Measurements from ENCODE around the gene SLC12A7.
"Not testable (repeated sequence)": the region's sequence is repeated elsewhere in the genome, so short reads cannot be mapped to it uniquely, and the experiment has no call there.

Gene SLC12A7

DNA sequence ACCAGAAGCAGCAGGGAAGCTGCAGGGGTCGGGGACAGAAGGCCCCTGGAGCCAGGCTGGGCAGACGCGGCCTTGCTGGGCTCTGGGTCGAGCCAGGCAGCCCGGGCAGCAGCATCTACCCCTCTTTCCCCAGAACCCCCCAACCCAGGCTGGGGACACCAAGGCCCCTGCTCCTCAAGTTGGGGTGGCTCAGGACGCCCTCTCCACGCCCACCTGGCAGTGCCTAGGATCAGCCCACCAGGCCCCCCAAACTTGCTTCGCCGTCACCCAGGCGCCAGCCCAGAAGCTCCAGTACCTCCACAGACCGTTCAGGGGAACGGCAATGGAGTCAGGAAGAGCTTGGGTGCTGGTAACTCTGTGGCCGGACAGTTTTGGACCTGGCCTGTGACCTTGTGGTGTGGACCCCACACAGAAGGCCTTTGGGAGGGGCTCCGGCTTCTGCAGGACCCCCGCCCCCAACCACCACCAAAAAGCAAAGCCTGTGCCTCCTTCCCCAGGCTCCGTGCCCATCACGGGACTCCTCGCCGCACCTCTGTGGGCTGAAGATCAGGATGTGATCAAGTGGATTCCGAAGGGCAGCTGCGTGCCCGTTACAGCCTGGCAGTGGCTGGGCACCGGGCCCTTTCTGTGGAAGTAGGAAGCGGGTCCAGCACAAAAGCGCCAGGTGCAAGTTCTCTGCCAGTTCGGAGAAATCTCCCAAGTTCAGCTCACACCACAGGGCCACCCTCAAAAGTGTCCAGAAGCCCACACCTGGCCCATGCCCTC lies 2.1 kb downstream of the SLC12A7 start:
- DNase-seq (ENCODE audit: low read depth in 2 of 2): no peak

- DNase-seq (ENCODE audit: low read depth in 2 of 2): no peak
Measured at GRCh38 chr5:1108865-1109174, 3.0 kb downstream of the SLC12A7 start.

- DNase-seq (ENCODE audit: low read depth in 2 of 2): no peak
Measured at GRCh38 chr5:1108023-1108864, 3.6 kb downstream of the SLC12A7 start.

DNA sequence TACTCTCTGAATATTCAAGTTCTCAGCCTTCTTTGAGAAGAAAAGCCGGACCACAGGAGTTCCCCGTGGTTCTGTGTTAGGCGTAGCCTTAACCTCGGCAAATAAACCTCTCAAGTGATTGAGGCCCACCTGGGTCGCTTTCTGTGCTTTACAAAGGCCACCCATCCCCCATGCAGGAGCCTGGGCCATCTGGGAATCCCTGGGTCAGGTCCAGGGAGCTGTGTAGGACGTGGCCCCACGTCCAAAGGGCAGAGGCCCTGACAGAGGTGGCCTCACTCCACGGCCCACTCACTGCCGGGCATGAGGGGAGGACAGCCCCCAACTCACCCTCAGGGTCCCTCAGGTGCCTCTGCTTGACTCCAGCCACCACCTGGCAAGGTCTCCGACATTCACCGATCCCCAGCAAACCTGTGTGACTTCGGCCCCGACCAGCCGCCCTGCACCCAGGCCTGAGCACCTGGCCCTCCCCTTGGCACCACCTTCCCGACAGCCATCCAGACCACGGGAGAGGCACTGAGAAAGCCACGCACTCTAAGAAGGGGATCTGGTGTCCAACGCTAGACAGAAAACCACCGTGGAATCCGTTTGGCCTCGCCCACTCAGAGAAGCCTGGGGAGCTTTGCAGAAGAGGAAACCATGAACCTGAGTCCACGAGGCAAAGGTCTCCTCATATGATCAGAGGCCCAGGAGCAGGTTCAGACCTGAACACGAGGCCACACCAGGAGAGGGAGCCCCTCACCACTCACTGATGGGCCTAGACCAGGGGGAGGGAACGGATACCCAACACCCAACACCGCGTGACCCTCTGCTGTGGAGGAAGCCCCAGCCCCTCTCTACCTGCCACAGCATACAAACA lies 4.5 kb downstream of the SLC12A7 start:
- DNase-seq (ENCODE audit: low read depth in 2 of 2): no peak

GRCh38 chr5:1106385-1107166 lies 5.3 kb downstream of the SLC12A7 start:
- DNase-seq (ENCODE audit: low read depth in 2 of 2): no peak

GRCh38 chr5:1105350-1106265 lies 6.3 kb downstream of the SLC12A7 start:
- no peak for DNase-seq (ENCODE audit: low read depth in 2 of 2)

DNA sequence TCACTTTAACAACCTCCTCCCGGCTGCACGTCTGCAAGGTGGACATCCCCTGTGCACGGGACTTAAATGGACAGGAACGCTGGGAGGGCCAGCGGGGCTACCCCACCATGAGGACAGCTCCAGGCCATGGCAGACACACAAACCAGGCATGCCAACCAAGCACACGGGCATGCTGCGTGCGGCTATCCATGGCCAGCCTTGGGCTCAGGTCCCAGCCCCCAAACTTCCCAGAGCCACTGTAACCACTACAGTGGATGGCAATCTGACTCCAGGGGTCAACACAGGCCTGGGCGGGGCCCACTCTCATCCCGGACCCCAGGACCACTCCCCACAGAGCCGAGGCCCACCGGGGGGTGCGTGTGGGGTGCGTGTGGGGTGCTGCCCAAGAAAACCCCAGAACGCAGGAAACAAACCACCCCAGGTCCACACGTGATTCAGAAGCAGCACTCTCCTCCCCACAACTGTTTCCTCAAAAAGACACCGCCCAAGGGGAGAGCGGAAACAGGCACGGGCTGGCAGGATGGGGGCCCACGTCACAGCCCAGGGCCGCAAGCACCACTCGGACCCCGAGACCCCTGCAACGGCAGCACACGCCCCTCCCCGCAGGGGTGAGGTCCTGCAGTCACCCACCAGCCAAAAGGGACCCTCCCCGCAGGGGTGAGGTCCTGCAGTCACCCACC lies 7.4 kb downstream of the SLC12A7 start:
- DNase-seq (ENCODE audit: low read depth in 2 of 2): no peak

- no peak for DNase-seq (ENCODE audit: low read depth in 2 of 2)
Measured at GRCh38 chr5:1103505-1104326, 8.1 kb downstream of the SLC12A7 start.

DNA sequence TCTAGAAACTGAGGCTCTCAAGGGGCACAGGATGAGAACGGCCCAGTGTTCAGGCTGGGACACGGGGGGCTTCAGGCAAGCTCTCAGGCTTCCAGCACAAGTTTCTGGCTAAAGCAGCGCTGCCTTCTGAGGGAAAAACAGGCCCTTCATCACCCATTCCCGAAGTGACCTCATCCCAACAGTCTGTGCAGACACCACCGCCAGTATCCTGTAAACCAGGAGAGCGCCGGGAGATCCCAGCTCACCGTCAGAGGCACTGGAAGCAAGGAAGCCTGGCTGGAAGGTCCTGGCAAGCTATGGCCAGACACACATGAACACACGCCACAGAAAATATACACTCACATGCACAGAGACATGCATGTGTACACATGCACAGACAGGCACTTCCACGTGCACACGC lies 8.8 kb downstream of the SLC12A7 start:
- no peak for DNase-seq (ENCODE audit: low read depth in 2 of 2)

- no peak for DNase-seq (ENCODE audit: low read depth in 2 of 2)
Measured at GRCh38 chr5:1101961-1102713, 9.7 kb downstream of the SLC12A7 start.

GRCh38 chr5:1100664-1101574 lies 10.9 kb downstream of the SLC12A7 start:
- DNase-seq (ENCODE audit: low read depth in 2 of 2): no peak

DNA sequence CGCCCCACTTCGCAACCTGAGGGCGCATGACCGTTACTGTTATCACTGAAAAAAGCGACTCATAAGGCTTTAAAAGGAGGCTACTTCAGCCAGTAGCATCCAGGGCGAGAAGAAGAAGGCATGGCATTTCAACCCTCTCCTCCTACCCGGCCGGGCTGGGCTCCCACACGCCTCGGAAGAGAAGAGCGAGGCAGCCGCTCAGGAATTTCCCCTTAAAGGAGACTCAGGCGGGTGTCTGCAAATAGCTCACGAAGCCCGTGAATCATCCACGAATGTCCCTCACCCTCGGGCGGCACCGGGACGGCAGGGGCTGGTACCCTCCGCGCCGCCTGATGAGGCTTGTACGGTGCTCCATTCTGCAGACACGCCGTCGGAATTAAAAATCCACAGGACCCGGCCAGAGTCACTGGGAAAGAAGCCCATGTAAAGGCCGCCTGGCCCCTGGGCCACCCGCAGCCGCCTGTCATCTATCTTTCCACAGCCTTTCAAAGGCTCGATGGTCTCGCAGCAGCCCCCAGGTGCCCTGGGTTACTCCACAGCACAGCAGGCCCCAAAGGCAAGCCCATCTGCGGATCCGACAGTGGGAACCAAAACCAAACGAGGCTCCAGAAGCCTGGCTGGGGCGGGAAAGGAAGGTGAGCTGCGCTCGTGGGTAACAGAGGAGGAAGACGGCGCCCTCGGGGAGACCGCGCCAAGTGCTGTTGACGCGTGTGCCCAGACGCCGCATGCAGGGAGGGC lies 11.8 kb downstream of the SLC12A7 start:
- no peak for DNase-seq (ENCODE audit: low read depth in 2 of 2)

DNA sequence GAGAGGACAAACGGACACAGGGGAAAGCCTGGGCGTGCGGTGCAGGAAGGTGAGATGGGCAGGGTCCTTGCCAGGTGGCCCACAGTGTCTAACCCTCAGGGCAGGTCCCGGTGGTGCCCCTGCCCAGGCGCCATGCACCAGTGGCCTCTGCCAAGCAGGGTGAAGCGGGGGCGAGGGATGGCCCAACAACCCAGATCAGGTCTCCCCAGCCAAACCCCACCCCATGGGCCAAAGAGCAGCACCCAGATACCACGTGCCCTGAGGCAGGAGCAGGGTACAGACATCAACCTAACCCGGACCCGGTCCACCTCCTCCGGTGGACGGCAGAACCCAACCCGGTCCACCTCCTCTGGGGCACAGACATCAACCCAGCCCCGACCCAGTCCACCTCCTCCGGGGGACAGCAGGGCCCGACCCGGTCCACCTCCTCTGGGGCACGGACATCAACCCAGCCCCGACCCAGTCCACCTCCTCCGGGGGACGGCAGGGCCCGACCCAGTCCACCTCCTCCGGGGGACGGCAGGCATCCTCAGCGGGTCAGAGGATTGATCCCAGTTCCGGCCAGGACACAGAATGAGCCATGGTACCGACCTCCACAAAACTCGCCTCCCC lies 12.8 kb downstream of the SLC12A7 start:
- DNase-seq (ENCODE audit: low read depth in 2 of 2): no peak

DNA sequence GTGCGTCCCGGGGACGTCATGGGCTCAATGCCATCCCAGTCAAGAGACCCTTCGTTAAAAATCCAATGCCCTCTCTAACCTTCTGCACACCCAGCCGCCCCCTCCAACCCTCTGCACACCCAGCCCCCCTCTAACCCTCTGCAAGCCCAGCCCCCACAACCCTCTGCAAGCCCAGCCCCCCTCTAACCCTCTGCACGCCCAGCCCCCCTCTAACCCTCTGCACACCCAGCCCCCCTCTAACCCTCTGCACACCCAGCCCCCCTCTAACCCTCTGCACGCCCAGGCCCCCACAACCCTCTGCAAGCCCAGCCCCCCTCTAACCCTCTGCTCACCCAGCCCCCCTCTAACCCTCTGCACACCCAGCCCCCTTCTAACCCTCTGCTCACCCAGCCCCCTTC lies 13.9 kb downstream of the SLC12A7 start:
- not testable (repeated sequence) for DNase-seq (ENCODE audit: low read depth in 2 of 2)

DNA sequence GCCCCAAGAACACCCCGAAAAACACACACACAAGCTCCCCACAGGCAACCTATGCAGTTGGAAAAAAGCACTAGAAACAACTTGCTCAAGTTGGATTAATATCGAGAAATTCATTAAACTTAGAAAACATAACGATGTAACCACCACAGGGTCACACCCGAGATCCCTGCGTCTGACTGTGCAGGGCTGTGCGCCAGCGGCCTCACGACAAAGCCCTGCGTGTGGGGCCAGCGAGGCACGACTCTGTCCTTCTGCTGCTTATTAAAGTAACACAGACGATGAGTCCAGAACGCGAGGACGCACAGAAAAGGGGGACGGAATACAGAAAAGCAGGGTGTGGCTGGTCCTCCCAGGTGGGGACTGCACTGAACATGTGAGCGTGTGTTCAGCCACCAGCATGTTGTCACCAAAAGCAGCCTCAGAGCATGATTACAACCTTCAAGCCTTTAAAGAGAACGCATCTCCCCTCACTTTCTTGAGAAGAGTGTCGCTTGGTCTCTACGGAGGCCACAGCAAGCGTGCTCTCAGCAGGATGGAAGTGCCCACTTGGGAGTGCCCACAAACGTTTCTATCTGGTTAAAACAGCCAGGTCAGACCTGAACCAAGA lies 14.4 kb downstream of the SLC12A7 start:
- no peak for DNase-seq (ENCODE audit: low read depth in 2 of 2)

- DNase-seq (ENCODE audit: low read depth in 2 of 2): no peak
Measured at GRCh38 chr5:1096838-1097237, 15.0 kb downstream of the SLC12A7 start.
